H1 (cell line): Measurements from ENCODE around the gene PPAN. TPM values are rescaled to one million over a fixed set of nuclear protein-coding genes. Genes with fewer than 3 reads are reported as not detected.

Experiments
- CTCF ChIA-PET: fragments of 300-600 bp; sonication (Branson Sonifier 250); formaldehyde crosslinking; loops from one replicate; lab custom pipeline; 2021; ENCODE audit not compliant: partially characterized antibody; lab: Charles Lee
- POLR2A ChIA-PET: fragments of 300-600 bp; sonication (Branson Sonifier 250); formaldehyde crosslinking; loops from one replicate; lab custom pipeline; 2021; ENCODE audit warnings: inconsistent platforms; ENCODE audit not compliant: partially characterized antibody; lab: Charles Lee
- DNase-seq, 2 experiments: peaks; one replicate each; pipeline versions ENCODE4 v3.0.0 to v3.0.0-alpha.2; 2010 to 2022; ENCODE audit warnings: low spot score in 2 of 2, low read depth in 1 of 2, mixed read lengths in 1 of 2
- FAIRE-seq: peaks from 2 replicates; lab custom pipeline; 2011; peaks lifted over from hg19 to GRCh38; lab: Jason Lieb, UNC
- H2AFZ ChIP-seq: 2 replicates; pipeline ENCODE4 v1.8.1; 2012; ENCODE audit warnings: low read length, inconsistent platforms
- H2AK5ac ChIP-seq: 2 replicates; pipeline ENCODE4 v1.6.1; 2013; ENCODE audit warnings: low read depth, low read length
- H2BK120ac ChIP-seq: replicated peaks from 2 replicates; pipeline ENCODE3; 2013; ENCODE audit warnings: low read depth, low read length, inconsistent platforms
- H2BK12ac ChIP-seq: 2 replicates; pipeline ENCODE4 v1.6.1; 2013; ENCODE audit warnings: low read depth, low read length
- H2BK15ac ChIP-seq: 2 replicates; pipeline ENCODE4 v1.6.1; 2013; ENCODE audit warnings: low read length
- H2BK20ac ChIP-seq: 2 replicates; pipeline ENCODE4 v1.6.1; 2013; ENCODE audit warnings: low read length
- H2BK5ac ChIP-seq: 2 replicates; pipeline ENCODE4 v1.6.1; 2013; ENCODE audit warnings: low read depth, low read length
- H3K14ac ChIP-seq: 2 replicates; pipeline ENCODE4 v1.6.1; 2013; ENCODE audit warnings: inconsistent platforms; ENCODE audit not compliant: insufficient read length
- H3K18ac ChIP-seq: 2 replicates; pipeline ENCODE4 v1.6.1; 2013; ENCODE audit warnings: low read length; ENCODE audit errors: extremely low read depth
- H3K23ac ChIP-seq: 2 replicates; pipeline ENCODE4 v1.6.1; 2013; ENCODE audit warnings: inconsistent platforms; ENCODE audit not compliant: insufficient read length
- H3K23me2 ChIP-seq: 2 replicates; pipeline ENCODE4 v1.6.1; 2013; ENCODE audit warnings: low read depth, low read length
- H3K27ac ChIP-seq: 2 replicates; pipeline ENCODE4 v1.6.1; 2011; ENCODE audit warnings: low read depth, low read length, inconsistent platforms
- H3K27me3 ChIP-seq, 4 experiments: replicated peaks in 1 of 4; 1 replicate in 1 of 4; 2 replicates in 3 of 4; pipeline versions ENCODE4 v1.6.1 to v1.8.1; 2011 to 2013; ENCODE audit warnings: low read length in 3 of 4, mild to moderate bottlenecking in 3 of 4, inconsistent platforms in 2 of 4, mixed read lengths in 2 of 4, moderate library complexity in 1 of 4; ENCODE audit not compliant: control insufficient read depth in 3 of 4, insufficient read depth in 3 of 4; ENCODE audit errors: extremely low read depth in 1 of 4
- H3K36me3 ChIP-seq, 4 experiments: 2 replicates each; pipeline versions ENCODE4 v1.6.1 to v1.8.1; 2011 to 2013; ENCODE audit warnings: mild to moderate bottlenecking in 4 of 4, low read length in 3 of 4, moderate library complexity in 2 of 4, control low read depth in 1 of 4, inconsistent platforms in 1 of 4; ENCODE audit not compliant: insufficient read depth in 4 of 4, control insufficient read depth in 2 of 4
- H3K4ac ChIP-seq: replicated peaks from 2 replicates; pipeline ENCODE3; 2013; ENCODE audit warnings: low read length, low read depth, mixed read lengths, inconsistent platforms; ENCODE audit not compliant: insufficient read length
- H3K4me1 ChIP-seq, 4 experiments: replicated peaks in 1 of 4; 1 replicate in 1 of 4; 2 replicates in 3 of 4; pipeline versions ENCODE4 v1.6.1 to v1.8.1; 2011 to 2013; ENCODE audit warnings: low read length in 3 of 4, inconsistent platforms in 2 of 4, mixed read lengths in 1 of 4; ENCODE audit not compliant: insufficient read depth in 4 of 4, control insufficient read depth in 3 of 4
- H3K4me2 ChIP-seq, 2 experiments: 2 replicates each; pipeline versions ENCODE4 v1.6.1 to v1.8.1; 2011 to 2013; ENCODE audit warnings: low read depth in 2 of 2, low read length in 2 of 2, control low read depth in 1 of 2, inconsistent platforms in 1 of 2, mild to moderate bottlenecking in 1 of 2; ENCODE audit not compliant: insufficient read depth in 1 of 2
- H3K4me3 ChIP-seq, 4 experiments: fragments of 200-600, 300-600 bp in 1 of 4; sonication (generic), shearing (Covaris generic), sonication (Bioruptor Twin) in 1 of 4; 2 replicates each; pipeline versions ENCODE4 v1.5.1 to v1.8.1; 2011 to 2016; ENCODE audit warnings: low read length in 4 of 4, low read depth in 3 of 4, control low read depth in 2 of 4, inconsistent platforms in 2 of 4, mild to moderate bottlenecking in 2 of 4, mixed read lengths in 1 of 4, moderate library complexity in 1 of 4; ENCODE audit not compliant: insufficient read depth in 2 of 4; ENCODE audit errors: extremely low read depth in 1 of 4
- H3K56ac ChIP-seq: replicated peaks from 2 replicates; pipeline ENCODE3; 2013; ENCODE audit warnings: low read depth, mild to moderate bottlenecking, mixed read lengths, low read length, inconsistent platforms; ENCODE audit not compliant: insufficient read length
- H3K79me1 ChIP-seq: 2 replicates; pipeline ENCODE4 v1.6.1; 2013; ENCODE audit warnings: low read depth, low read length, control low read depth
- H3K79me2 ChIP-seq, 2 experiments: 2 replicates each; pipeline versions ENCODE4 v1.6.1 to v1.8.1; 2012 to 2013; ENCODE audit warnings: low read length in 2 of 2, mild to moderate bottlenecking in 2 of 2, inconsistent platforms in 1 of 2; ENCODE audit not compliant: insufficient read depth in 2 of 2, control insufficient read depth in 1 of 2
- H3K9ac ChIP-seq, 4 experiments: replicated peaks in 1 of 4; 1 replicate in 1 of 4; 2 replicates in 3 of 4; pipeline versions ENCODE4 v1.6.1 to v1.8.1; 2011 to 2013; ENCODE audit warnings: low read depth in 3 of 4, low read length in 3 of 4, control low read depth in 2 of 4, mild to moderate bottlenecking in 2 of 4, moderate library complexity in 2 of 4, inconsistent platforms in 1 of 4; ENCODE audit errors: extremely low read depth in 1 of 4
- H3K9me3 ChIP-seq, 2 experiments: 2 replicates each; pipeline versions ENCODE4 v1.6.1 to v1.8.1; 2012 to 2013; ENCODE audit warnings: mild to moderate bottlenecking in 2 of 2, moderate library complexity in 2 of 2, control low read depth in 1 of 2, inconsistent platforms in 1 of 2, low read depth in 1 of 2, low read length in 1 of 2, mixed read lengths in 1 of 2; ENCODE audit not compliant: insufficient read depth in 2 of 2
- H4K20me1 ChIP-seq, 2 experiments: replicated peaks in 1 of 2; 2 replicates each; pipeline versions ENCODE3 to v1.8.1; 2011 to 2013; ENCODE audit warnings: inconsistent platforms in 2 of 2, low read length in 2 of 2, mild to moderate bottlenecking in 1 of 2; ENCODE audit not compliant: insufficient read depth in 2 of 2, control insufficient read depth in 1 of 2
- H4K5ac ChIP-seq: 2 replicates; pipeline ENCODE4 v1.6.1; 2013; ENCODE audit warnings: low read length, low read depth, mixed read lengths, inconsistent platforms; ENCODE audit not compliant: insufficient read length
- H4K8ac ChIP-seq: 2 replicates; pipeline ENCODE4 v1.8.0; 2013; ENCODE audit warnings: mild to moderate bottlenecking, moderate library complexity, low read length, inconsistent platforms; ENCODE audit not compliant: insufficient read depth; ENCODE audit errors: extremely low read depth
- H4K91ac ChIP-seq: replicated peaks from 2 replicates; pipeline ENCODE3; 2013; ENCODE audit warnings: low read length, mixed read lengths, inconsistent platforms; ENCODE audit not compliant: insufficient read length
- WGBS, 2 experiments: shearing (Covaris generic) in 1 of 2; methylation state at CpG; one replicate each; pipeline versions ENCODE4 v1.1.6 to v1.1.7; 2013 to 2015; ENCODE audit warnings: low lambda C conversion rate in 2 of 2, mixed read lengths in 2 of 2, inconsistent platforms in 1 of 2, low coverage in 1 of 2, missing lambda C conversion rate in 1 of 2; ENCODE audit not compliant: insufficient replicate concordance in 2 of 2, insufficient coverage in 1 of 2, insufficient read length in 1 of 2; ENCODE audit errors: extremely low coverage in 1 of 2, missing lambda C conversion rate in 1 of 2; 5-methylcytosine and 5-hydroxymethylcytosine counted together
- polyA plus RNA-seq, 7 experiments: library from polyadenylated mRNA; depleted of rRNA in 3 of 7; stranded (reverse) in 5 of 7; unstranded in 2 of 7; fragments of >200 nt in 5 of 7; fragments of 200-250 nt in 2 of 7; gene quantifications; 1 replicate in 5 of 7; 2 replicates in 1 of 7; 4 replicates in 1 of 7; pipeline versions ENCODE4 v1.2.1 to v1.2.3, GENCODE V29; 2011 to 2013; ENCODE audit warnings: missing spikeins in 2 of 7, mixed read lengths in 2 of 7
- total RNA-seq: library from RNA; stranded (reverse); fragmentation: NEBNext Ultra II Directional; extraction: Animal tissue kit (Norgen Biotek cat#: 25700); gene quantifications from 2 replicates; pipeline ENCODE4 v1.2.1, GENCODE V29; 2021

The PPAN gene
- total and polyA plus RNA-seq, 2 of the 8 experiments (the other 6 are each of a cell fraction or from before 2014, with no cell fraction given) = 48.8 to 74.4 TPM

- Histone ChIP-seq H2BK12ac (no peak overlapping the region), H3K18ac (no peak overlapping the region), H3K23me2 (peaks cover 5% of the 10 kb centered on the region), H2BK20ac (no peak overlapping the region), H3K23ac (no peak overlapping the region), H2AFZ (no peak overlapping the region), H4K20me1 (peaks cover 16 to 26% of the 10 kb centered on the region in 2 experiments), H2AK5ac (no peak overlapping the region), H3K27me3 (no peaks in the 10 kb centered on the region), H3K4me3 (no peak overlapping the region), H3K79me2 (peaks cover 0 to 12% of the 10 kb centered on the region in 2 experiments; a peak in 2 of 4 replicates), H3K79me1 (0 out of 2 replicates have a peak, but pooled peaks cover 2% of the 10 kb centered on the region), H3K56ac (no peak overlapping the region), H2BK120ac (no peak overlapping the region), H3K9ac (no peak overlapping the region), H3K14ac (no peak overlapping the region), H3K36me3 (peaks cover 29 to 48% (median 38%) of the 10 kb centered on the region in 4 experiments), H4K8ac (peak overlapping the region; percentile 63; the same call in 1 of the 2 replicates), H2BK15ac (no peak overlapping the region), H4K91ac (no peak overlapping the region), H3K9me3 (no peaks in the 10 kb centered on the region), H2BK5ac (no peak overlapping the region), H3K4me1 (peaks cover 0 to 7% (median 1%) of the 10 kb centered on the region in 4 experiments; a peak in 2 of 7 replicates), H4K5ac (no peak overlapping the region), H3K4ac (no peak overlapping the region), H3K4me2 (no peak overlapping the region), H3K27ac (no peak overlapping the region)
- ChIA-PET POLR2A (interaction anchor here (0.6 to 29.1 kb wide), 19 partner anchors 6 to 368 kb away, joined by 3 to 412 read pairs (median 4); partner anchors contain the start of genes ANGPTL6, EIF3G, ICAM4 and MRPL4), CTCF (interaction anchor here (0.9 to 3.5 kb wide), 9 partner anchors 9 to 276 kb away, joined by 3 to 18 read pairs (median 4); partner anchors contain the start of gene PPAN)
- DNase-seq (no peak), FAIRE-seq (no peak)
- WGBS, 2 experiments = 95% methylated on average over 45 of the region's 45 CpGs; no CpG with 5 or more reads in 1 of the 2 experiments
These were observed 9.4 kb downstream of the PPAN start for GRCh38 chr19:10115392-10116084.
